SK-N-MC (cell line): ENCODE measurements around the gene SRRM5.

Source experiments
- EZH2 ChIP-seq: fragments of 200-600 bp; sonication (generic); IDR thresholded peaks from one replicate; pipeline ENCODE4 v1.6.1; 2017; ENCODE audit warnings: antibody characterized with exemption
- FOXP2 ChIP-seq: optimal IDR thresholded peaks from 2 replicates; pipeline ENCODE3; 2011; ENCODE audit warnings: mild to moderate bottlenecking, moderate library complexity; ENCODE audit not compliant: insufficient read depth; ENCODE audit errors: extremely low read length, control extremely low read depth
- POLR2AphosphoS5 ChIP-seq: IDR thresholded peaks from 2 replicates; pipeline ENCODE4 v1.6.1; 2012; ENCODE audit warnings: mild to moderate bottlenecking, low read depth, low read length, borderline replicate concordance

GRCh38 chr19:43648633-43649032 is 36.7 kb downstream of the SRRM5 start:
- no peak for TF ChIP-seq POLR2AphosphoS5
- TF ChIP-seq EZH2 = no peak
- no peak for TF ChIP-seq FOXP2
